BE2C (cell line): ENCODE measurements around the gene PDLIM3.

ENCODE experiments used
- DNase-seq: peaks from one replicate; pipeline ENCODE4 v3.0.0-alpha.2; 2020
- H3K27me3 ChIP-seq: fragments of 250-450 bp; sonication (Bioruptor Pico); 2 replicates; pipeline ENCODE4 v1.5.1; 2020; ENCODE audit warnings: mild to moderate bottlenecking
- H3K36me3 ChIP-seq: fragments of 250-450 bp; sonication (Bioruptor Pico); 2 replicates; pipeline ENCODE4 v1.5.1; 2020; ENCODE audit warnings: mild to moderate bottlenecking
- H3K4me1 ChIP-seq: fragments of 250-450 bp; sonication (Bioruptor Pico); 2 replicates; pipeline ENCODE4 v1.5.1; 2020
- H3K4me3 ChIP-seq: 2 replicates; pipeline ENCODE4 v1.5.1; 2011; ENCODE audit warnings: low read depth, low read length
- H3K9me3 ChIP-seq: fragments of 250-450 bp; sonication (Bioruptor Pico); 2 replicates; pipeline ENCODE4 v1.5.1; 2020
- CTCF ChIP-seq: IDR thresholded peaks from 2 replicates; pipeline ENCODE4 v1.5.1; 2012; ENCODE audit warnings: mild to moderate bottlenecking, low read depth, low read length

Gene PDLIM3

GRCh38 chr4:185566972-185567371 is 31.7 kb upstream of the PDLIM3 start:
- no peak for TF ChIP-seq CTCF
- Histone ChIP-seq H3K4me1 (peaks cover 29% of the 10 kb centered on the region), H3K4me3 (no peak overlapping the region), H3K36me3 (no peaks in the 10 kb centered on the region), H3K9me3 (no peaks in the 10 kb centered on the region), H3K27me3 (no peaks in the 10 kb centered on the region)
- no peak for DNase-seq

GRCh38 chr4:185566425-185566824 is 31.1 kb upstream of the PDLIM3 start:
- H3K27me3 ChIP-seq, result no peaks in the 10 kb centered on the region
- H3K36me3 ChIP-seq, result no peaks in the 10 kb centered on the region
- DNase-seq, result no peak
- no peak for TF ChIP-seq CTCF
- no peaks in the 10 kb centered on the region for H3K9me3 ChIP-seq
- peaks cover 26% of the 10 kb centered on the region for H3K4me1 ChIP-seq
- no peak overlapping the region for H3K4me3 ChIP-seq

- H3K9me3 ChIP-seq, result no peaks in the 10 kb centered on the region
- H3K36me3 ChIP-seq, result no peaks in the 10 kb centered on the region
- no peaks in the 10 kb centered on the region for H3K27me3 ChIP-seq
- H3K4me1 ChIP-seq, result peaks cover 22% of the 10 kb centered on the region
- DNase-seq, result no peak
- no peak for TF ChIP-seq CTCF
- H3K4me3 ChIP-seq, result no peak overlapping the region
Measured at GRCh38 chr4:185565696-185566095, 30.4 kb upstream of the PDLIM3 start.

- H3K36me3 ChIP-seq, result no peaks in the 10 kb centered on the region
- TF ChIP-seq CTCF, result no peak
- H3K27me3 ChIP-seq, result no peaks in the 10 kb centered on the region
- H3K4me1 ChIP-seq, result peaks cover 22% of the 10 kb centered on the region
- H3K9me3 ChIP-seq, result no peaks in the 10 kb centered on the region
- H3K4me3 ChIP-seq, result no peak overlapping the region
- DNase-seq, result no peak
Measured at GRCh38 chr4:185564349-185564748, 29.0 kb upstream of the PDLIM3 start.

- Histone ChIP-seq H3K27me3 (no peaks in the 10 kb centered on the region), H3K4me3 (no peak overlapping the region), H3K9me3 (no peaks in the 10 kb centered on the region), H3K36me3 (no peaks in the 10 kb centered on the region), H3K4me1 (peaks cover 18% of the 10 kb centered on the region)
- DNase-seq, result no peak
- no peak for TF ChIP-seq CTCF
Measured at GRCh38 chr4:185562531-185562930, 27.2 kb upstream of the PDLIM3 start.

GRCh38 chr4:185560316-185560715 is 25.0 kb upstream of the PDLIM3 start:
- DNase-seq, result no peak

More at GRCh38 chr4:185560316-185560715, 25.0 kb upstream of the PDLIM3 start:
- Histone ChIP-seq H3K9me3 (no peaks in the 10 kb centered on the region), H3K4me1 (peaks cover 8% of the 10 kb centered on the region), H3K4me3 (no peak overlapping the region), H3K27me3 (no peaks in the 10 kb centered on the region), H3K36me3 (no peaks in the 10 kb centered on the region)
- no peak for TF ChIP-seq CTCF
